Astrocyte (in vitro differentiated cells and primary cell): ENCODE data around the gene SEC22C. TPM values are rescaled to one million over a fixed set of nuclear protein-coding genes. Genes with fewer than 3 reads are reported as not detected.

Experiments
- DNase-seq: peaks from one replicate; pipeline ENCODE4 v3.0.0-alpha.2; 2010; ENCODE audit warnings: low read depth
- FAIRE-seq: peaks from 2 replicates; lab custom pipeline; 2011; peaks lifted over from hg19 to GRCh38; lab: Jason Lieb, UNC
- H2AFZ ChIP-seq: 2 replicates; pipeline ENCODE4 v1.6.0; 2012; ENCODE audit warnings: low read depth, low read length, inconsistent platforms
- H3K27ac ChIP-seq: 2 replicates; pipeline ENCODE4 v1.5.1; 2011; ENCODE audit warnings: low read depth, low read length, inconsistent platforms
- H3K27me3 ChIP-seq: 2 replicates; pipeline ENCODE4 v1.6.0; 2011; ENCODE audit warnings: low read length, inconsistent platforms; ENCODE audit not compliant: insufficient read depth
- H3K36me3 ChIP-seq: 2 replicates; pipeline ENCODE4 v1.5.1; 2011; ENCODE audit warnings: low read length, inconsistent platforms; ENCODE audit not compliant: insufficient read depth
- H3K4me1 ChIP-seq: 2 replicates; pipeline ENCODE4 v1.5.1; 2011; ENCODE audit warnings: low read length, inconsistent platforms; ENCODE audit not compliant: insufficient read depth
- H3K4me2 ChIP-seq: 2 replicates; pipeline ENCODE4 v1.6.0; 2012; ENCODE audit warnings: low read length, inconsistent platforms
- H3K4me3 ChIP-seq: 2 replicates; pipeline ENCODE4 v1.5.1; 2011; ENCODE audit warnings: low read depth, mild to moderate bottlenecking, low read length, inconsistent platforms; ENCODE audit not compliant: insufficient read depth
- H3K79me2 ChIP-seq: 2 replicates; pipeline ENCODE4 v1.6.0; 2012; ENCODE audit warnings: mild to moderate bottlenecking, low read length, inconsistent platforms; ENCODE audit not compliant: insufficient read depth
- H3K9ac ChIP-seq: 2 replicates; pipeline ENCODE4 v1.6.0; 2012; ENCODE audit warnings: mild to moderate bottlenecking, low read length, inconsistent platforms
- H3K9me3 ChIP-seq: 2 replicates; pipeline ENCODE4 v1.5.1; 2012; ENCODE audit warnings: low read depth, mild to moderate bottlenecking, low read length, inconsistent platforms; ENCODE audit not compliant: insufficient read depth
- H4K20me1 ChIP-seq: 2 replicates; pipeline ENCODE4 v1.6.0; 2012; ENCODE audit warnings: low read length, inconsistent platforms; ENCODE audit not compliant: insufficient read depth
- H3K27ac Mint-ChIP-seq: one replicate; pipeline ENCODE4 v1.8.0; 2021; ENCODE audit warnings: mild to moderate bottlenecking, mixed read lengths; ENCODE audit not compliant: unreplicated experiment
- H3K27me3 Mint-ChIP-seq: one replicate; pipeline ENCODE4 v1.8.0; 2021; ENCODE audit warnings: low read depth, mixed read lengths; ENCODE audit not compliant: unreplicated experiment
- H3K36me3 Mint-ChIP-seq: one replicate; pipeline ENCODE4 v1.8.0; 2021; ENCODE audit warnings: low read depth, mixed read lengths; ENCODE audit not compliant: unreplicated experiment
- H3K4me1 Mint-ChIP-seq: one replicate; pipeline ENCODE4 v1.8.0; 2021; ENCODE audit warnings: low read depth, mixed read lengths; ENCODE audit not compliant: unreplicated experiment
- H3K4me3 Mint-ChIP-seq: one replicate; pipeline ENCODE4 v1.8.0; 2021; ENCODE audit warnings: mild to moderate bottlenecking, moderate library complexity, mixed read lengths; ENCODE audit not compliant: unreplicated experiment
- H3K9me3 Mint-ChIP-seq: one replicate; pipeline ENCODE4 v1.8.0; 2021; ENCODE audit warnings: mild to moderate bottlenecking, mixed read lengths; ENCODE audit not compliant: unreplicated experiment
- EZH2 ChIP-seq: IDR thresholded peaks from 2 replicates; pipeline ENCODE4 v1.6.1; 2012; ENCODE audit warnings: mild to moderate bottlenecking, low read length, inconsistent platforms; ENCODE audit not compliant: insufficient read depth
- total RNA-seq: library from RNA; stranded (reverse); gene quantifications from 2 replicates; pipeline ENCODE4 v1.2.1, GENCODE V29; 2021
- TF ChIP-seq, protein P1 (sequence below): IDR thresholded peaks from 2 replicates; pipeline ENCODE4 v1.5.1; 2011; ENCODE audit warnings: low read depth, mild to moderate bottlenecking, inconsistent platforms, low read length, moderate library complexity; ENCODE audit not compliant: insufficient read depth

SEC22C gene
- total RNA-seq, 1 donor from 2014 or later = 37.4 TPM

DNA sequence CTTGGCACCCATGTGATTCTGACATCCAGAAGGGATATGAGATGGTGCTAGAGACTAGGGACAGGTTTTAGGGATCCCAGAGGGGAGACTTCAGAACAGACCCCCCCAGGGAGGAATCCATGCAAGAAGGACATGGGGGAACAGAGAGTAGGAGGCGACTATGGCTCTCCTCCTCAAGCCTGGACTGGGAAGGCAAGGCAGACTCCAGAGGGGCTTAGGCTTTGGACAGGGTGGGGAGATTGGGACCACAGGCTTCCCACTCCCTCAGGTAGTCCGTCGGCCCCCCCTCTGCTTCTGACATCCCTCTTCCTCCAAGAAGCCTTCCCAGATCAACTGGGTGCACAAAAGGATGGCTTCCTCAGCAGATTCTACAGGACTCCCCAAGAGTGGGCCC lies 82.3 kb downstream of the SEC22C start:
- Histone ChIP-seq H2AFZ (no peak overlapping the region), H3K4me1 (peaks cover 21% of the 10 kb centered on the region), H3K9ac (no peak overlapping the region), H3K9me3 (no peaks in the 10 kb centered on the region), H3K4me3 (no peak overlapping the region), H3K4me2 (no peak overlapping the region), H4K20me1 (no peaks in the 10 kb centered on the region), H3K79me2 (no peaks in the 10 kb centered on the region), H3K36me3 (no peaks in the 10 kb centered on the region), H3K27me3 (peaks cover 26% of the 10 kb centered on the region), H3K27ac (no peak overlapping the region)
- Mint-ChIP-seq H3K27ac (no peak overlapping the region), H3K4me3 (no peak overlapping the region), H3K9me3 (peaks cover 3% of the 10 kb centered on the region), H3K4me1 (peaks cover 21% of the 10 kb centered on the region), H3K27me3 (peaks cover 55% of the 10 kb centered on the region), H3K36me3 (no peaks in the 10 kb centered on the region)
- TF ChIP-seq, protein P1, sequence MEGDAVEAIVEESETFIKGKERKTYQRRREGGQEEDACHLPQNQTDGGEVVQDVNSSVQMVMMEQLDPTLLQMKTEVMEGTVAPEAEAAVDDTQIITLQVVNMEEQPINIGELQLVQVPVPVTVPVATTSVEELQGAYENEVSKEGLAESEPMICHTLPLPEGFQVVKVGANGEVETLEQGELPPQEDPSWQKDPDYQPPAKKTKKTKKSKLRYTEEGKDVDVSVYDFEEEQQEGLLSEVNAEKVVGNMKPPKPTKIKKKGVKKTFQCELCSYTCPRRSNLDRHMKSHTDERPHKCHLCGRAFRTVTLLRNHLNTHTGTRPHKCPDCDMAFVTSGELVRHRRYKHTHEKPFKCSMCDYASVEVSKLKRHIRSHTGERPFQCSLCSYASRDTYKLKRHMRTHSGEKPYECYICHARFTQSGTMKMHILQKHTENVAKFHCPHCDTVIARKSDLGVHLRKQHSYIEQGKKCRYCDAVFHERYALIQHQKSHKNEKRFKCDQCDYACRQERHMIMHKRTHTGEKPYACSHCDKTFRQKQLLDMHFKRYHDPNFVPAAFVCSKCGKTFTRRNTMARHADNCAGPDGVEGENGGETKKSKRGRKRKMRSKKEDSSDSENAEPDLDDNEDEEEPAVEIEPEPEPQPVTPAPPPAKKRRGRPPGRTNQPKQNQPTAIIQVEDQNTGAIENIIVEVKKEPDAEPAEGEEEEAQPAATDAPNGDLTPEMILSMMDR = no peak
- no peak for TF ChIP-seq EZH2
- FAIRE-seq = no peak
- no peak for DNase-seq

- H3K27me3 Mint-ChIP-seq = peaks cover 51% of the 10 kb centered on the region
- peaks cover 21% of the 10 kb centered on the region for H3K4me1 Mint-ChIP-seq
- Histone ChIP-seq H3K36me3 (no peaks in the 10 kb centered on the region), H3K27ac (no peak overlapping the region), H3K4me1 (peaks cover 21% of the 10 kb centered on the region), H3K27me3 (peaks cover 26% of the 10 kb centered on the region), H3K9ac (no peak overlapping the region), H3K4me3 (no peak overlapping the region), H2AFZ (no peak overlapping the region), H4K20me1 (no peaks in the 10 kb centered on the region), H3K4me2 (no peak overlapping the region), H3K9me3 (no peaks in the 10 kb centered on the region), H3K79me2 (no peaks in the 10 kb centered on the region)
- no peak for TF ChIP-seq EZH2
- TF ChIP-seq, protein P1 = no peak
- DNase-seq = no peak
- no peak for FAIRE-seq
- H3K4me3 Mint-ChIP-seq = no peak overlapping the region
- H3K9me3 Mint-ChIP-seq = peaks cover under 1% of the 10 kb centered on the region
- no peaks in the 10 kb centered on the region for H3K36me3 Mint-ChIP-seq
- H3K27ac Mint-ChIP-seq = no peak overlapping the region
These were observed 82.8 kb downstream of the SEC22C start for GRCh38 chr3:42498791-42499477.

GRCh38 chr3:42498034-42498433 lies 83.7 kb downstream of the SEC22C start:
- H3K9me3 Mint-ChIP-seq = no peaks in the 10 kb centered on the region
- Histone ChIP-seq H3K27ac (no peak overlapping the region), H3K36me3 (no peaks in the 10 kb centered on the region), H3K27me3 (peaks cover 22% of the 10 kb centered on the region), H3K79me2 (no peaks in the 10 kb centered on the region), H3K4me2 (no peak overlapping the region), H3K9ac (no peak overlapping the region), H3K4me1 (peaks cover 21% of the 10 kb centered on the region), H3K4me3 (no peak overlapping the region), H3K9me3 (no peaks in the 10 kb centered on the region), H4K20me1 (no peaks in the 10 kb centered on the region), H2AFZ (no peak overlapping the region)
- TF ChIP-seq, protein P1 = no peak
- TF ChIP-seq EZH2 = no peak
- H3K27me3 Mint-ChIP-seq = peaks cover 42% of the 10 kb centered on the region
- no peak for FAIRE-seq
- no peak overlapping the region for H3K4me3 Mint-ChIP-seq
- H3K27ac Mint-ChIP-seq = no peak overlapping the region
- no peak for DNase-seq
- H3K36me3 Mint-ChIP-seq = no peaks in the 10 kb centered on the region
- H3K4me1 Mint-ChIP-seq = peaks cover 21% of the 10 kb centered on the region
